Measurements from ENCODE around the gene GPR176.

Gene GPR176

GRCh38 chr15:39919411-39919747 is 687 bp downstream of the GPR176 start (continued):
- TF ChIP-seq, protein P1, sequence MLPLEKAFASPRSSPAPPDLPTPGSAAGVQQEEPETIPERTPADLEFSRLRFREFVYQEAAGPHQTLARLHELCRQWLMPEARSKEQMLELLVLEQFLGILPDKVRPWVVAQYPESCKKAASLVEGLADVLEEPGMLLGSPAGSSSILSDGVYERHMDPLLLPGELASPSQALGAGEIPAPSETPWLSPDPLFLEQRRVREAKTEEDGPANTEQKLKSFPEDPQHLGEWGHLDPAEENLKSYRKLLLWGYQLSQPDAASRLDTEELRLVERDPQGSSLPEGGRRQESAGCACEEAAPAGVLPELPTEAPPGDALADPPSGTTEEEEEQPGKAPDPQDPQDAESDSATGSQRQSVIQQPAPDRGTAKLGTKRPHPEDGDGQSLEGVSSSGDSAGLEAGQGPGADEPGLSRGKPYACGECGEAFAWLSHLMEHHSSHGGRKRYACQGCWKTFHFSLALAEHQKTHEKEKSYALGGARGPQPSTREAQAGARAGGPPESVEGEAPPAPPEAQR (tag by site-specific recombination; IDR thresholded peaks at IDR 0.05), result no peak
- TF ChIP-seq ZNF560 (tag by site-specific recombination; IDR thresholded peaks at IDR 0.05; ENCODE audit: borderline replicate concordance) (no peak), ZNF223 (tag by site-specific recombination; IDR thresholded peaks at IDR 0.05) (no peak)

DNA sequence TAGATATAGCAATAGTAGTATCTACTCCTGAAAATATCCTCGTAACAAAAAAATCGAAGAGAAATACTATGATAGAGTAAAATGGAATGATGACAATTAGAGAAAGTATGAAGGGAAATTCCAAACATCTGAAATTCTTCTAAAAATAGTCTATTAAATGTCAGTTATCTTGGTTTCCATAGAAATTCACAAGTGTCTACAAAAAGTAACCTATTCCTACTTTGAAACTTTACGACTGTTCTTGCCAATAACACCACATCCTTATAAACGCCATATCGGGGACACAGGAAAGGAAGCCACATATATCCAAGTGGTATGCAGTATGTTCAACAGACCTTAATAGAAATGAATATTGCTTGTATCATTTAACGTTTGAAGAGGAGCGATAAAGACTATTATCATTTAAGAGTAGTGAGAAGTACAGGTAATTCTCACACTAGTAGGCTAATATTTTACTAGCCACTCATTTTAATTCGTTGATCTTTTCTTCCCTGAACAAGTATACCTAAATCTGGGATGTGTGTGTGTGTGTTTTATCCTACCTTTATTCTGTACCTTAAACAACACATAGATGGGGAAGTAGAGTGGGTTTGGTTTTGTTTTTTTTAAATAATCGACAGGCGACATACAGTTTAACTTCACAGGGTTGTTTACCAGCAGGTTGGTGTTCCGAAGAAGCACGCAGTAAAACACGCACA is 1.2 kb downstream of the GPR176 start:
- TF ChIP-seq PRDM1 (tag by site-specific recombination; IDR thresholded peaks at IDR 0.05), result peak; percentile 22; the same call in 1 of the 2 replicates
- TF ChIP-seq ZNF488 (tag by site-specific recombination; IDR thresholded peaks at IDR 0.05), result no peak
- no peaks in the 10 kb centered on the region for H3K4me1 ChIP-seq (ENCODE audit: control insufficient read depth, insufficient read depth, low read length)
- no peaks in the 10 kb centered on the region for H3K9me3 ChIP-seq (ENCODE audit: control insufficient read depth, insufficient read depth, low read depth, low read length)
- ChIA-PET CTCF (no interaction called here), POLR2A (interaction anchor here (0.9 kb wide), 2 partner anchors 15 to 136 kb away, joined by 4 read pairs; partner anchors contain the start of genes EIF2AK4 and FSIP1)
- H3K4me3 ChIP-seq (ENCODE audit: low read depth, low read length), result peak overlapping the region; percentile 60
- H3K27ac ChIP-seq (ENCODE audit: extremely low read depth, low read depth, low read length), result no peak overlapping the region
- no peaks in the 10 kb centered on the region for H3K36me3 ChIP-seq (ENCODE audit: control insufficient read depth in 2 of 2, insufficient read depth in 1 of 2, low read length in 2 of 2)

DNA sequence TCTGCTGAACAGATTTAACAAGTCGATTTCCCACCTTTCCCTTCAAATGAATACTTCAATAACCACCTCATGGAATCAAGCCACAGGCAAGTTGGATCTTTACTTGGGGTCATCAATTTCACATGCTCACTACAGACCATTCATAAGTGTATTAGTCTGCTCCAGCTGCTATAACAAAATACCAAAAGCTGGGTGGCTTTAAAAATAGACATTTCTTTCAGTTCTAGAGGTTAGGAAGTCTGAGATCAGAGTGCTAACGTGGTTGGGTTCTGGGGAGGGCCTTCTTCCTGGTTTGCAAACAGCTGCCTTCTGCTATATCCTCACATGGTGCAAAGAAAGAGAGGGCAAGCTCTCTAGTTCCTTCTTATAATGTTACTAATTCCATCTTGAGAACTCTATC is 5.1 kb downstream of the GPR176 start:
- H3K9me3 ChIP-seq (ENCODE audit: control insufficient read depth, insufficient read depth, low read depth, low read length), result no peaks in the 10 kb centered on the region
- POLR2A ChIA-PET, result no interaction called here
- no peaks in the 10 kb centered on the region for H3K4me1 ChIP-seq (ENCODE audit: control insufficient read depth, insufficient read depth, low read length)
- H3K4me3 ChIP-seq (ENCODE audit: low read depth, low read length), result no peak overlapping the region
- CTCF ChIA-PET, result no interaction called here
- TF ChIP-seq ZBTB20 (tag by site-specific recombination; IDR thresholded peaks at IDR 0.05) (no peak), ZBTB6 (tag by site-specific recombination; IDR thresholded peaks at IDR 0.05) (no peak), MZF1 (tag by site-specific recombination; IDR thresholded peaks at IDR 0.05; ENCODE audit: borderline replicate concordance) (no peak), ZNF362 (tag by site-specific recombination; IDR thresholded peaks at IDR 0.05) (no peak), ZSCAN16 (tag by site-specific recombination; IDR thresholded peaks at IDR 0.05) (no peak)
- no peak overlapping the region for H3K27ac ChIP-seq (ENCODE audit: extremely low read depth, low read depth, low read length)
- no peaks in the 10 kb centered on the region for H3K36me3 ChIP-seq (ENCODE audit: control insufficient read depth in 2 of 2, insufficient read depth in 1 of 2, low read length in 2 of 2)

DNA sequence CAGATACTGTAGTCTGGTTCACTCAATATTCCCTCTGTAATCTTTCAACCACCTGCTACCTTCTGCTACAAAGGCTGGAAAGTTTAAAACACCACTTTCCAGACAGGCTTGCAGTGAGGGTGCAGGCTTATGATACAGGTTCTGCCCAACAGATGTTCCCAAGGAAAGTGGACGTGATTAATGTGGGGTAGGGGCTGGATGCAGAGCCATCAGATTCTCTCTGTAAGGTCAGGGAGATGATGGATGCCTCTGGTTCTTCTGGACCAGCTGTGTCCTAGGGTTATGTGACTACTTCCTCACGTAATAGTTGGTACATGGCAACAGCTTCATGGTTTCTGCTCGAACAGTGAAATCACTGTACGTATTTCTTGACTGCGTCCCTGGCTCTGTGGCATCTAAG is 11.1 kb downstream of the GPR176 start:
- Histone ChIP-seq H3K4me3 (ENCODE audit: low read depth, low read length) (no peak overlapping the region), H3K9me3 (ENCODE audit: control insufficient read depth, insufficient read depth, low read depth, low read length) (no peaks in the 10 kb centered on the region), H3K36me3 (ENCODE audit: control insufficient read depth in 2 of 2, insufficient read depth in 1 of 2, low read length in 2 of 2) (no peaks in the 10 kb centered on the region), H3K4me1 (ENCODE audit: control insufficient read depth, insufficient read depth, low read length) (no peaks in the 10 kb centered on the region; the same call in 1 of the 2 replicates), H3K27ac (ENCODE audit: extremely low read depth, low read depth, low read length) (no peak overlapping the region)
- ChIA-PET POLR2A (no interaction called here), CTCF (no interaction called here)
- TF ChIP-seq ZNF48 (tag by site-specific recombination; IDR thresholded peaks at IDR 0.05) (no peak), ZBTB7A (tag by site-specific recombination; IDR thresholded peaks at IDR 0.05; ENCODE audit: low read depth) (no peak), ZNF645 (tag by site-specific recombination; IDR thresholded peaks at IDR 0.05) (no peak), ZNF335 (tag by site-specific recombination; conservative IDR thresholded peaks at IDR 0.05) (no peak)
